HepG2 (cell line): ENCODE data around the gene MTCH2. TPM values are rescaled to one million over a fixed set of nuclear protein-coding genes. Genes with fewer than 3 reads are reported as not detected.

Experiments used
- CENPBD1 ChIP-seq: sonication (generic); formaldehyde crosslinking; IDR thresholded peaks from 2 replicates; pipeline ENCODE4 v1.8.0; 2022; ENCODE audit warnings: missing genetic modification reagents, low read depth, mild to moderate bottlenecking, borderline replicate concordance
- CSRNP2 ChIP-seq: sonication (generic); formaldehyde crosslinking; conservative IDR thresholded peaks from 2 replicates; pipeline ENCODE4 v1.8.0; 2022; ENCODE audit warnings: low read depth, missing genetic modification reagents
- DRAP1 ChIP-seq: IDR thresholded peaks from 2 replicates; pipeline ENCODE4 v1.6.1; 2016; ENCODE audit warnings: missing genetic modification reagents, missing compliant biosample characterization
- MED13 ChIP-seq: sonication (generic); formaldehyde crosslinking; IDR thresholded peaks from 2 replicates; pipeline ENCODE4 v1.5.0; 2020; ENCODE audit warnings: missing genetic modification reagents
- NFYC ChIP-seq: IDR thresholded peaks from 2 replicates; pipeline ENCODE4 v1.6.1; 2016; ENCODE audit warnings: missing genetic modification reagents, missing compliant biosample characterization
- RBFOX2 ChIP-seq: fragments of 200-400 bp; formaldehyde crosslinking; IDR thresholded peaks from 2 replicates; pipeline ENCODE4 v1.6.1; 2017; ENCODE audit warnings: low read depth, mild to moderate bottlenecking, low read length
- RERE ChIP-seq: IDR thresholded peaks from 2 replicates; pipeline ENCODE4 v1.6.1; 2016; ENCODE audit warnings: low read depth, missing genetic modification reagents, missing compliant biosample characterization
- RORA ChIP-seq: sonication (generic); formaldehyde crosslinking; IDR thresholded peaks from 2 replicates; pipeline ENCODE4 v1.5.0; 2020; ENCODE audit warnings: mild to moderate bottlenecking, missing genetic modification reagents, moderate library complexity
- ZBTB21 ChIP-seq: sonication (generic); formaldehyde crosslinking; IDR thresholded peaks from 2 replicates; pipeline ENCODE4 v1.4.0; 2020; ENCODE audit warnings: missing genetic modification reagents
- ZNF10 ChIP-seq: sonication (generic); formaldehyde crosslinking; IDR thresholded peaks from 2 replicates; pipeline ENCODE4 v1.4.0; 2020; ENCODE audit warnings: mild to moderate bottlenecking, low read depth, missing genetic modification reagents, borderline replicate concordance
- ZNF564 ChIP-seq: sonication (generic); formaldehyde crosslinking; IDR thresholded peaks from 2 replicates; pipeline ENCODE4 v1.8.1; 2023; ENCODE audit warnings: mild to moderate bottlenecking, missing genetic modification reagents
- ZNF598 ChIP-seq: sonication (generic); formaldehyde crosslinking; IDR thresholded peaks from 2 replicates; pipeline ENCODE4 v1.5.1; 2020; ENCODE audit warnings: mild to moderate bottlenecking, missing genetic modification reagents, borderline replicate concordance
- ZNF674 ChIP-seq: sonication (generic); formaldehyde crosslinking; IDR thresholded peaks from 2 replicates; pipeline ENCODE4 v1.5.0; 2020; ENCODE audit warnings: low read depth, mild to moderate bottlenecking, missing genetic modification reagents
- polyA plus RNA-seq, 8 experiments: library from polyadenylated mRNA; depleted of rRNA in 3 of 8; stranded (reverse) in 7 of 8; unstranded in 1 of 8; fragments of >200 nt; fragmentation: Illumina TruSeq in 4 of 8; extraction: Trizol in 4 of 8; gene quantifications; 2 replicates each; pipeline versions ENCODE4 v1.2.1 to v1.2.3, GENCODE V29; 2011 to 2016; ENCODE audit warnings: low read depth in 4 of 8, missing spikeins in 1 of 8, mixed read lengths in 1 of 8; ENCODE audit not compliant: insufficient read depth in 1 of 8
- total RNA-seq, 5 experiments: library from RNA; depleted of rRNA; stranded (reverse); fragments of >200 nt; fragmentation: Illumina TruSeq; extraction: Trizol; gene quantifications; 2 replicates each; pipeline ENCODE4 v1.2.3, GENCODE V29; 2016; ENCODE audit warnings: low read depth in 1 of 5

Gene MTCH2
- total and polyA plus RNA-seq, 2 of the 13 experiments (the other 11 are each of a cell fraction or from before 2014, with no cell fraction given), result 112 to 272 TPM

GRCh38 chr11:47578524-47579494 is 63.5 kb downstream of the MTCH2 start, which contains the start of the genes KBTBD4 and NDUFS3 (continued):
- TF ChIP-seq CSRNP2 (CRISPR knock-in tag) (peak; percentile 93; the same call in 1 of the 2 replicates), NFYC (CRISPR knock-in tag) (peak; percentile 41; the same call in 1 of the 2 replicates), MED13 (CRISPR knock-in tag) (peak; percentile 88), RBFOX2 (peak; percentile 94), ZNF564 (CRISPR knock-in tag) (peak; percentile 83; the same call in 1 of the 2 replicates), CENPBD1 (CRISPR knock-in tag) (0 out of 2 replicates have a peak, but pooled peaks have one; percentile 61), ZBTB21 (CRISPR knock-in tag) (peak; percentile 34; the same call in 1 of the 2 replicates), ZNF674 (CRISPR knock-in tag) (no peak), ZNF10 (CRISPR knock-in tag) (no peak), DRAP1 (CRISPR knock-in tag) (peak; percentile 64), RORA (CRISPR knock-in tag) (no peak), ZNF598 (CRISPR knock-in tag) (peak; percentile 80; the same call in 1 of the 2 replicates), RERE (CRISPR knock-in tag) (0 out of 2 replicates have a peak, but pooled peaks have one; percentile 42)
